HG03066 (cell line): ENCODE measurements around the gene HLA-F.

Experiments used
- ATAC-seq: cut with Tn5 transposase; IDR thresholded peaks from one replicate; pipeline ENCODE4 v1.9.1; 2021; ENCODE audit warnings: low read depth; ENCODE audit not compliant: unreplicated experiment

The HLA-F gene

DNA sequence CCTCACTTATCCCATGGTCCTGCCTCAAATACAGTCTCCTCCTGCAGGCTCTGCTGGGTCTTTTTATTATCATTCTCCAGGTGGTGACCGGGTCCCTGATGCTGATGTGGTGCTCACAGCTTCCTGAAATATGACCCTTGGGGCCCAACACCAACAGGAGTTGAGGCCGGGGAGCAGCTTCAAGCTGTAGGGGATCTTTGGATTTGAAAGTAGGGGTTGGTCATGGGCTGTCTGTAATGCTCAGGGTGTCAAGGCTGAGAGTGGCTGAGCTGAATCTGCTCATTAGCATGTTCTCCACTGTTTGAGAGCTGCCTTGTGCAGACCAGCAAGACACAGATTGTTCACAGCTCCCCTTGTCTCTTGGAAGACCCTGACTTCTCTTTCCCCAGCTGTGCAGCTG lies 35.5 kb downstream of the HLA-F start:
- no peak for ATAC-seq

DNA sequence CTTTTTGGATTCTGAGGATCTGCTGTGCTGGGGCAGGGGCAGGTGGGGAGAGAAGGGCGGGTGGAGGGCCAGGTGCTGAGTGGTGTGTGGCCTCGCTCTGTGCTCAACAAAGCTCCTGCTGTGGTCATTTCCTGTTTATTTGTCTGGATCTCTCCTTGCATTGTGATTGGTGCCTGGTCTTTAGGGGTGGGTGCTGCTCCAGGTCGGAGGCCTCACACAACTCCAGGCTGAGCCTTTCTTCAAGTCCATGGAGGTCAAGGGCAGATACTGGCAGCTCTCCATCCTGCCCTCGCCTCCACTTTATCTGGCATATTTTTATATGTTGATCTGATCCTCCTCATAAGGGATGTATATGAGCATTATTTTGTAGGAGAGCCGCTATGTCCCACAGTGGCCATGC lies 36.2 kb downstream of the HLA-F start:
- ATAC-seq: no peak

DNA sequence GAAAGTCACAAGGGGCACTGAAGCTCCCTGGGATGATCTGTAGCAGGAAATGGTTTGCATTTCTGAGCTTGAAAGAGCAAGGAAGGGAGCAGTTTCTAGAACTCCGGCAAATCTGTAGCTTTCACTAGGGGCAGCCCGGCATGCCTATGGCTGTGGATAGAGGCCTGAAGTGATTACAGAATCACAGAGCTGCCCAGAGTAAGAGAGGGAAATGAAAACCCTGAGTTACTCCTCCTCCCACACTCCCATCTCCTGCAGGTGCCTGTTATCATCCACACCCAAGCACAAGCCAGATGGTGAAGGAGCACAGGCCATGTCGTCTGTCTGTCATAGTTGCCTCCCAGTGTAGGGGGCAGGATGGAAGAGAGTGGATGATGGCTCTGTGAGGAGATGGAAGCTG lies 37.1 kb downstream of the HLA-F start:
- ATAC-seq: no peak

DNA sequence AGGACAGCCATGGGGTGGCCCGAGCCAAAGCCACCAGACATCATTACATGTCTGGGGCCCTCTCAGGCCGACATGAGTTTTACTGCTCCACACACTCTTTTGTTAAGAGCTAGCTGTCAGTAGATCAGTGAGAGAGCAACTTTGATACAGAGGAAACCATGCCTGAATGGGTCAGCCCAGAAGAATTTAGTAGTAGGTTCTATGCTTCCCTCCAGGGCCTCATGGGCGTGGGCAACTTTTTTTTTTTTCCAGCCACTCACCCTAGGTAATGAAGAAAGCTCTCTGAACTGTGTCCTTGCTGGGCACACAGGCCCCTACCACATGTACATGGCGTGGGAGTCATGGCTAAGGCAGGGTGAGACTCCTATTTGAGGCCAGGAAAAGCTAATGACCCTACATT lies 38.8 kb downstream of the HLA-F start:
- ATAC-seq: no peak

DNA sequence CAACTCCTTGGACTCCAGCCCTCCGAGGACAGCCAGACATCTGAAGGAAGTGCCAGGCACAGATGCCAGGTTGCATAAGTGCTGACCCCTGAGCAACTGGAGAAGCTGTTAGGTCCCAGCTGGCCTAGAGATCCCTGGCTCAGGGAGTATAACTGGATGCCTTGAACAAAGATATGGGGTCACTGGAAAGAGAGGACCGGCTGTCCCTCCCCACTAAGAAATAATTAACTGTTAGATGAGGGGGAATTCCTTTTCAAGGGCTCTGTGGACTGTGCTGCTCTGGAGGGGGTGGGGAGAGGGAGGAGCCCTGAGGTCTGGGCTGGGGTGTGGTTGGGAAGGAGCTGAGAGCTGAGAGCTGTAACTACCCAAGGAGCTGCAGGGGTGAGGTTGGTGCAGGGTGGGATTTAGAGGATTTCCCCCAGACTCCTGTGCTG lies 39.6 kb downstream of the HLA-F start:
- ATAC-seq: no peak

DNA sequence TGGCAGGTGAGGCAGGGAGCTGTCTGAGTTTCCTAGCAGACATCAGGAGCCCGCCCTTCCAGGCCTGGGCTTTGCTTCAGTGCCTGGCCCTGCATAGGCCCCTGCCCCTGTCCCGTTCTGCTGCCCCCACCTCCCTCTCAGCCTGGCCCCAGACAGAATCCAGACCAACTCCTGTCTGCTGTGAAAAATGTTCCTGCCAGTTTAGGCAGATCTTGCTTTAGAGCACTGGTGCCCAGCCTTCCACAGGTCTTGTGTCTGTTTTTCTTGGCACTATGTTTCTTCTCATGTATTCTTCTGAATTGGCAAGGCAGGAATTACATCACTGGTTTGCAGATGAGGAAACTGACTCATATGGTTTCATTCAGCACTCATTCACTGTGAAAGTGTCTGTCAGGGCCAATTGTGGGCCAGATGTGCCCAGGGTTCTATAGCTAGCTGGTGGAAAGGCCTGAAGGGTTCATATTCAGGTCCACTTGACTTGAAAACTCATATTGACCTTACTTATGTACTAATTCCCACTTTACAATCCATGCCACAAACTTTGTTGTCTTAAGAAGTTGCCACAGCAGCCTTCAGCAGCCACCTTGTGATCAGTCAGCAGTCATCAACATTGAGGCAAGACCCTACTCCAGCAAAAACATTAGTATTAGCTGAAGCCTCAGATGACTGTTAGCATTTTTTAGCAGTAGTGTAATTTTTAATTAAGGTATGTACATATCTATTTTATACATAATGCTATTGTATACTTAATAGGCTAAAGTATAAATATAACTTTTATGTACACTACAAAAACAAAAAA lies 40.5 kb downstream of the HLA-F start:
- no peak for ATAC-seq

DNA sequence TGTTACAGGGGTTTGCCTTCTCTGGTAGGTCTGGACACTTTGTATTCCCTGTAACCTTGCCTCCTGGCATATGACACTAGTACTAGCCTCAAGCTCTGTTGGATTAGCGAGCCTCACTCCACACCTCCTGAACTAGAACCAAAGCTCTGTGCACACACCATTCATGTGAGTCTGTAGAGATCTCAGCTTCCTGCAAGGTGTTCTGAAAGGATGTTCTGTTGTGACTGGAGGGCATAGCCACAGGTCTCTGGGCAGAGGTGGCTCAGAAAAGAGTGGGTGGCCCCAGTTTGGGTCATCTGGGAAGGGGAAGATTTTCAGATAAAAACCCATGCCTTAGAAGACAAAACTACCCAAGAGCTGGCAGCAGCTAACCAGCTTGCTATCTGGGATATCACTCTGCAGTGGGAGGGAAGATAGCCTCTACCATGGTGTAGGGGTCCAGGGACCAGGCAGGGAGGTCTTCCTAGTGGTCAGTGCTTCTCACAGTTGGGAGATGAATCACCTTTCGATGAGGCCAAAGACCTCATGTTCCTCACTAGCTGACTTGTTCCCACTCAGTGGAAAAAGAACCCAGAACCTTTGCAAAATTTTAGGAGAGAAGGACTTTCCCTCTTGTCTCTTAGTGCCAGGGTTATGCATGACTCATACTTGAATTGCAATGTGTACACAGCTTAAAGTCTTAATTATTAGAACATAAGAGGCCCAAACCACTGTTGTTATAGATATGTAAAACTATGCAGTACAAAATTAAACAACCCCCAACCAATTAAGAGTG lies 41.4 kb downstream of the HLA-F start:
- ATAC-seq: no peak

DNA sequence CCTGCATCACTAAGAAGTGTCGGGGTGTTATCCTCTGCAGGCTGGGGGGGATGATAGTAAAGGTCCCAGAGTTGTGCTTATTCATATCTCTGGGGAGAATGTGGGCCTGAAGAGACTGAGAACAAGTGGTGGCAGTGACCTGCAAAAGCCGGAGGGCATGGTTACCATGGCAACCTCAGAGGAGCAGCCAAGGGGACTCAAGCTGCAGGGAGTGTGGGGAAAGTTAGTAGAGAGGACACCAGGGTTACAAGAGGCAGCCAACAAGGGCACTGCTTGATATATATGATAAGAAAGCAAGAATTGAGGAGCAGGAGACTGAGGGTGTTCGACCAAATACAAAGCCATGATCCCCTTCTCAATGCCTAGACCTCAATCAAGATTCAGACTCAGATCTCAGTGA lies 46.1 kb downstream of the HLA-F start:
- no peak for ATAC-seq

DNA sequence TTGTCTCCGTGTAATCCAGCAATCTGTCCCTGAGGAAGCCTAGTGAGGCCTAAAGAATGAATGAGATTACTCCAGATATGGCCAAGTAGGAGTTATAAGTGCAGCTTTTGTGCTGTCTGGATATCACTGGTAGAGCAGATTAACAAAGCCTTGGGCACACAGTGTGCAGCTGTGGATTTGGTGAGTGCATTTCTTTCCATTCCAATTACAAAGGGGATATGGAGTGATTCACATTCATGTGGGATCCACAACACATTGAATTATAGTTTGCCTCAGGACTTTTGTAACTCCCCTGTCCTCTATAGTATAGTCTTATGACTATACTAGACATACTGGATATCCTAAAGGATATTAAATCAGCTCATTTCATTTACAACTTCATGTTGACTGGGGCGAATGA lies 47.1 kb downstream of the HLA-F start:
- ATAC-seq: no peak

DNA sequence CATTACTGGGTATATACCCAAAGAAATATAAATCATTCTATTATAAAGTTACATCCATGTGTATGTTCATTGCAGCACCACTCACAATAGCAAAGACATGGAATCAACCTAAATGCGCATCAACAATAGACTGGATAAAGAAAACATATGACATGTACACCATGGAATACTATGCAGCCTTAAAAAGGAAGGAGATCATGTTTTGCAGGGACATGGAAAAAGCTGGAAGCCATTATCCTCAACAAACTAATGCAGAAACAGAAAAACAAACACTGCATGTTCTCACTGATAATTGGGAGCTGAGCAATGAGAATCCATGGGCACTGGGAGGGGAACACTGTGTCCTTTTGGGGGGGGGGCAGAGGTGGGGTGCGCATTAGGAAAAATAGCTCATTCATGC lies 53.5 kb downstream of the HLA-F start:
- ATAC-seq: no peak
